Measurements from ENCODE around the gene FANCL.
"Not testable (repeated sequence)": the region's sequence is repeated elsewhere in the genome, so short reads cannot be mapped to it uniquely, and the experiment has no call there.

FANCL gene

DNA sequence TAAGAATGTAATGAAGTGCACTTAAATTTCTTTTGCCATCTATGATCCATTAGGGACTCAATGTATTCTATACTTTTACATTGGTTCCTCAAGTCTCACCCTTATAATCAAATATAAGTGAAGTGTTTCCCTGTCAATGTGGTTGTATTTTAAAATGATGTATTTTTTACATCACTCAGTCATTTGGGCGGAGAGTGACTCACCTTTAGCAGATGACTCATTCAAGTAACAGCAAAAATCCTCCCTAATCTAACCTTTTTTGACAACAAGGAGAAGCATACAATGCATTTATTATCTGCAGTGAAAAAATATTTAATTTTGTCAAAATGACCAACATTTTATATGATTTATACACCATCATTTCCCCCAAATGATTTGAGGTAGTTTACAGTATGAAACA lies 94.4 kb downstream of the FANCL start:
- TF ChIP-seq SPI1 (IDR thresholded peaks at IDR 0.05; ENCODE audit: low read depth, low read length) (no peak), POLR2AphosphoS5 (IDR thresholded peaks at IDR 0.05; ENCODE audit: low read depth, low read length) (no peak), PAX5 (IDR thresholded peaks at IDR 0.05; ENCODE audit: insufficient read depth, low read length, severe bottlenecking) (no peak), POLR2A (IDR thresholded peaks at IDR 0.05; ENCODE audit: low read depth, low read length) (no peak), POU2F2 (IDR thresholded peaks at IDR 0.05; ENCODE audit: low read depth, low read length) (no peak), TAF1 (IDR thresholded peaks at IDR 0.05; ENCODE audit: low read depth, low read length) (no peak)
- no peak for DNase-seq (ENCODE audit: insufficient read length, low spot score)
- no peak for FAIRE-seq

DNA sequence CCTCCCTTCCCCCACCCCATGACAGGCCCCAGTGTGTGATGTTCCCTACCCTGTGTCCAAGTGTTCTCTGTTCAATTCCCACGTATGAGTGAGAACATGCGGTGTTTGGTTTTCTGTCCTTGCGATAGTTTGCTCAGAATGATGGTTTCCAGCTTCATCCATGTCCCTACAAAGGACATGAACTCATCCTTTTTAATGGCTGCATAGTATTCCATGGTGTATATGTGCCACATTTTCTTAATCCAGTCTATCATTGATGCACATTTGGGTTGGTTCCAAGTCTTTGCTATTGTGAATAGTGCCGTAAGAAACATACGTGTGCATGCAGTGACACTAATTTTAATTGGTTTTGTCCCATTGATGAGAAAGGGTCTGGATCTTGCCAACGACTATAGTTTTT lies 95.4 kb downstream of the FANCL start:
- FAIRE-seq; DNase-seq (ENCODE audit: insufficient read length, low spot score): not testable (repeated sequence)

DNA sequence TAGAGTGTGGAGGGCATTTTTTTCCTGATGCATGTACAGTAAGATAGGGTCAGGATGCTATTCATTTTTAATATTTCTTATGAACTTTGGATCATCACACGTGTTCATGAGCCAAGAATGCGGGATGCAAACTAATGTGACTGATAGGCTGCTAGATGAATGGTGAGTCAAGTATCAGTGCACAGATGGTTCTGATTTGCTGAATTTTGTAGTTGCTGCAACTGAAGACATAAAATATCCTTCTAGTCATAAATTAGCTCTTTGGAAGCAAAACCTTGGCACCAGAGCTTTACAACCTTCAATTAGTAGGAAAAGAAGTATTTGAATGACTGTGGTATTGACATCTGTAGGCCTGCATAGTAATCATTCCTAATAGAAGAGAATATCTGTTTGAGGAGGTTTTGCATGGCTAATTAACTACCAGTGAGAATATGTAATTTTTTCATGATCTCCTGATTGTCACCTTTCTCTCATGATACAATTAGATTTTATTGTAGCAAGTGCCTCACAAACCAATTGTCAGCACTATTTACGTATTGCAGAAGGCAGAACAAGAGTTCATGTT lies 100.5 kb downstream of the FANCL start:
- FAIRE-seq: no peak
- DNase-seq (ENCODE audit: insufficient read length, low spot score): no peak
- TF ChIP-seq SPI1 (IDR thresholded peaks at IDR 0.05; ENCODE audit: low read depth, low read length) (no peak), PAX5 (IDR thresholded peaks at IDR 0.05; ENCODE audit: insufficient read depth, low read length, severe bottlenecking) (no peak)

DNA sequence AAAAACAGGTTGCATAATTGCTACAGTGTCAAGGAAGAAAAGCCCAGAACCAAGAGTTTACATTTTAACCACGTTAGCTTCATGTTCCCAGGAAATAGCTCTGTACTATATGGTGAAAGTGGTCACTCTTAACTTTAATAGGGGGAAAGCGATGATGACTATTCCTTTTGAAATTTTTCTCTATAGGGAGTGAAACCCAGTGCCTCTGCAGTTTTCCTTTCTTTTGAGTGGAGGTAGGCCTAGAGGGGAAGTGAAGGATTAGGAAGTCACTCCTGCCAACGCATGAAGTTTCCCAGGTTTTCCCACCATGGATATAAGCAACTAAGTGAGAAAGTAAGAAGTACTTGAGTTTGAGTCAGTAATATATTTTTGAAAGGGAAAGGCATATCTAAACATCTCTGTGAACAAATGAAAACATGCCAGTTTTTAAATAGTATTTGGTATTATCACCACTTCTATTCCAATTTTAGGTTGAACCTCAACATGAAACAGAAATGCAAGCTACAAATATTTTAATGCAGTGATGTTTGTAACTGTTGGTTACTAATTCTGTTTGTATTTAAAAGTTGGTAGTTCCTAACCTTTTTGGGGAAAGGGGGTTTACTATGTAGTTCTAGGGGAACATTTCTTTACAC lies 102.6 kb downstream of the FANCL start:
- DNase-seq (ENCODE audit: insufficient read length, low spot score) (no peak), FAIRE-seq (no peak)
- TF ChIP-seq POU2F2 (IDR thresholded peaks at IDR 0.05; ENCODE audit: low read depth, low read length): no peak
- TF ChIP-seq SPI1 (IDR thresholded peaks at IDR 0.05; ENCODE audit: low read depth, low read length): no peak

DNA sequence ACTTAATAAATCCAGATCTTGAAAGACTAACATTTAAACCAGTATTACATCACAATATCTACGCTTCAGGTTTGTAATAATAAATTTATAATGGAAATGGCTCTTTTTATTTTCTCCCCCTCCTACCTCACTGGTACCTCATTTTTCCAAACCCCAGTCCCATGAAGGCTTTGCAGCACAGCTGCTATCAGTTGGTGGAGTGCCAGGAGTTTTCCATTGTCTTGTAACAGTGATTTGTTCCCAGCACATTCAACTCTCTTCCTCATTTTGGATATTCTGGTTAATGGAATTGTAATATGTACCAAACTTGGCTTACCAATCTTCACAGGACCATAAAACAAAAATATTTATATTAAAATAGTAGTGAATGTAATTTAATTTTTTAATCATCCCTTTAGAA lies 103.3 kb downstream of the FANCL start:
- no peak for FAIRE-seq
- no peak for TF ChIP-seq POLR2AphosphoS5 (IDR thresholded peaks at IDR 0.05; ENCODE audit: low read depth, low read length)
- no peak for TF ChIP-seq POLR2A (IDR thresholded peaks at IDR 0.05; ENCODE audit: low read depth, low read length)
- no peak for TF ChIP-seq SPI1 (IDR thresholded peaks at IDR 0.05; ENCODE audit: low read depth, low read length)
- TF ChIP-seq TAF1 (IDR thresholded peaks at IDR 0.05; ENCODE audit: low read depth, low read length): no peak
- TF ChIP-seq PAX5 (IDR thresholded peaks at IDR 0.05; ENCODE audit: insufficient read depth, low read length, severe bottlenecking): no peak
- no peak for TF ChIP-seq POU2F2 (IDR thresholded peaks at IDR 0.05; ENCODE audit: low read depth, low read length)
- DNase-seq (ENCODE audit: insufficient read length, low spot score): no peak

DNA sequence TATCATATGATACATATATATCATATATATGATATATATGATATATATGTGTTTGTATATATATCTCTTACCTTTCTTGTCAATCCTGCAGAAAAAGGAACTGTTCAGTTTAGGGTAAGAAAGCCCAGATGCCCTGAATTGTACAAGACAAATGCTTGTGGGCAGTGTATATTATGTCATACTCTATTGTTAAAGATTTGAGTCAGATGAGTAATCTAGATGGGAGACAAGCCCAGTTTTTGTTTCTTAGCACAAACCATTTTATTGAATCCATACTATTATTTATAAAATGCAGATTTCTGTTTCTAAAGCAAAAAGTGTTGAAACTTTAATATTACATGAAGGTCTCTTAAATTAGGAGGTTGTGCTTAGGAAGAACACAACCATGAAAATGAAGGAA lies 103.9 kb downstream of the FANCL start:
- FAIRE-seq (no peak), DNase-seq (ENCODE audit: insufficient read length, low spot score) (no peak)
- no peak for TF ChIP-seq POLR2A (IDR thresholded peaks at IDR 0.05; ENCODE audit: low read depth, low read length)
- TF ChIP-seq SPI1 (IDR thresholded peaks at IDR 0.05; ENCODE audit: low read depth, low read length): 0 out of 2 replicates have a peak, but pooled peaks have one; percentile 25

DNA sequence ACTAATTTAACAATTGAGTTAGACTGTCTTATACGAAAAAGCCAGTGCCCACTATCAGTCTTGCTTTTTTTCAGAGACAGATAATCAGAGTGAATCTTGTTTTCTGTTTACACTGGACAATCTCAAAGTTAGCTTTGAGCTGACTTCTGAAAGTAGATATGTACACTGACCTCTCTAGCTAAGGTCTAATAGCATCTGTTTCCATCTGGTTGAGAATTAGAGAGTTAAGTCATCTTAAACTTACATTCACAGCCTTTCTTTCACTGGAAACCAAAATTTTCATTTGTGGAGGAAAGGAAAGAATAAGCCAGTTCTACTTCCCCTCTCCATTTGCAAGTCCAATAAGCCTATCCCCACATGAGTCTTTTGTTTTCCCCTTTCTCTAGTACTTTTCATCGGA lies 105.3 kb downstream of the FANCL start:
- DNase-seq (ENCODE audit: insufficient read length, low spot score) (no peak), FAIRE-seq (no peak)
- TF ChIP-seq PAX5 (IDR thresholded peaks at IDR 0.05; ENCODE audit: insufficient read depth, low read length, severe bottlenecking) (no peak), SPI1 (IDR thresholded peaks at IDR 0.05; ENCODE audit: low read depth, low read length) (no peak), POLR2AphosphoS5 (IDR thresholded peaks at IDR 0.05; ENCODE audit: low read depth, low read length) (no peak), POU2F2 (IDR thresholded peaks at IDR 0.05; ENCODE audit: low read depth, low read length) (no peak), POLR2A (IDR thresholded peaks at IDR 0.05; ENCODE audit: low read depth, low read length) (no peak), TAF1 (IDR thresholded peaks at IDR 0.05; ENCODE audit: low read depth, low read length) (no peak)

DNA sequence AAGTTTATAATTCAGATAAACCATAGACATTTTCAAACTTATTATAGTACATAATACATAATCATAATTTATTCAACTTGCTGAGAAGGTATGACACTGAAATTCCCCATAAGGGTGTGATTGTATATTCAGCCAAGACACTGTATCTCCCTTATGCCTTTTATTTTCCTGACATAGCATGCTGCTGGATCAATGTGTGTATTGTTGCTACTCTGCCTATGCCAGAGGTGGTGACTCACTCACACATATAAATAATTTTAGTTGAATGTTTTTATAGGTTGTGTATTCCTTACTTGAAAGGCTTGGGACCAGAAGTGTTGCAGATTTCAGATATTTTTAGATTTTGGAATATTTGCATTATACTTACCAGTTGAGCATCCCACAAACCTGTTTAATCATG lies 107.7 kb downstream of the FANCL start:
- TF ChIP-seq POLR2AphosphoS5 (IDR thresholded peaks at IDR 0.05; ENCODE audit: low read depth, low read length) (no peak), TAF1 (IDR thresholded peaks at IDR 0.05; ENCODE audit: low read depth, low read length) (no peak), SPI1 (IDR thresholded peaks at IDR 0.05; ENCODE audit: low read depth, low read length) (no peak), PAX5 (IDR thresholded peaks at IDR 0.05; ENCODE audit: insufficient read depth, low read length, severe bottlenecking) (no peak), POU2F2 (IDR thresholded peaks at IDR 0.05; ENCODE audit: low read depth, low read length) (no peak), POLR2A (IDR thresholded peaks at IDR 0.05; ENCODE audit: low read depth, low read length) (no peak)
- FAIRE-seq (no peak), DNase-seq (ENCODE audit: insufficient read length, low spot score) (no peak)

DNA sequence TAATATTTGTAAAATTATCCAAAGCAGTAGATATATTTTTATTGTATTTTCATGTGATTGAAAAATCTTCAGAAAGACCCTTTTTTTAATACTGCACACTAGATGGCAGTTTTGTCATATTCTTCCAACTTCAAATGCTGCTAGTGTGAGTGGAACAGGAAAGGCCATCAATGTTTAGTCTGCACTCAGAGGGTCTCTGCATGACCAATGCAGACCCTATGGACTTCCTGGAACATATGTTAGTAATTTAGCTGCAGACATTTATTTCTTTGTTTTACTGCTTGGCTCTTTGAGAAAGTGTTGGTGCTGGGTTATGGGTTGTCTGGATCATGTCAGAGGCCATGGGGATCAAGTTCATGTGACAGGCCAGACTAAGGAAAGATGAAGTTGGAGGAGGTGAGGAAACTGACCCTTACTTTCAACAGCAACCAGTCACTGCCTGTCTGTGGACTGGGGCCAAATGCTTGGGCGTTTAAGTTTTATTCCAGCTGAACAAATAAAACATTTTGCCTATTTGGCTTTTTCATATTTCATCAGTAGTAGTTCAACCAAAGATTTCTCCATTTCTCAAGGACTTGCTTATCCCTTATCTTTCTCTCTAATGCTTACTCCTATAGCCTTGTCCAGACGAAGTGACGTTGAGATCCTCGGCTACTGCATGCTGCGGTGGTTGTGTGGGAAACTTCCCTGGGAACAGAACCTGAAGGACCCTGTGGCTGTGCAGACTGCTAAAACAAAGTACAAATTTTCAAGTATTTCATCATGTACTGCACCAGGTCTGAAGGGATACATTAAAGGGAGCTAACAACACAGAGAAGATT lies 109.7 kb downstream of the FANCL start:
- DNase-seq (ENCODE audit: insufficient read length, low spot score): no peak
- TF ChIP-seq SPI1 (IDR thresholded peaks at IDR 0.05; ENCODE audit: low read depth, low read length): no peak
- TF ChIP-seq POLR2AphosphoS5 (IDR thresholded peaks at IDR 0.05; ENCODE audit: low read depth, low read length): no peak
- TF ChIP-seq POLR2A (IDR thresholded peaks at IDR 0.05; ENCODE audit: low read depth, low read length): no peak
- TF ChIP-seq PAX5 (IDR thresholded peaks at IDR 0.05; ENCODE audit: insufficient read depth, low read length, severe bottlenecking): no peak
- no peak for TF ChIP-seq POU2F2 (IDR thresholded peaks at IDR 0.05; ENCODE audit: low read depth, low read length)
- TF ChIP-seq TAF1 (IDR thresholded peaks at IDR 0.05; ENCODE audit: low read depth, low read length): no peak
- FAIRE-seq: no peak

DNA sequence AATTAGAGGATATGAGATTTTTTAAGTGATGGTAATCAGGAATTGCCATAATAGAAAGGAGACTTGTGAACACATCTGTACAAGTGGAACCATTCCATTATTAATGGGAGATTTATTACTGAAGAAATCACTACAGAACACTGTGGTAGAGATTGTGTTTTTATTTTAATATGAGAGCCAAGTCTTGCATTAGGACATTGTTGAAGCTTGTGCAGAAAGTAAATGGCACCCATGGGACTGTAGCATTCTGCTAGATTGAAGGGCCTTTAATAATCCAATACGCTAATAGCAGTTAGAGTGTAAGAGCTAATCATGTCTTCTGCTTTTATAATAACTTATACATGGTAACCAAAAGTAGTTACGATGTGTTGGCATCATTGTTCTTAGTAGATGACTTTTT lies 110.9 kb downstream of the FANCL start:
- no peak for FAIRE-seq
- TF ChIP-seq POLR2AphosphoS5 (IDR thresholded peaks at IDR 0.05; ENCODE audit: low read depth, low read length) (no peak), TAF1 (IDR thresholded peaks at IDR 0.05; ENCODE audit: low read depth, low read length) (no peak), PAX5 (IDR thresholded peaks at IDR 0.05; ENCODE audit: insufficient read depth, low read length, severe bottlenecking) (no peak), POLR2A (IDR thresholded peaks at IDR 0.05; ENCODE audit: low read depth, low read length) (no peak), SPI1 (IDR thresholded peaks at IDR 0.05; ENCODE audit: low read depth, low read length) (no peak), POU2F2 (IDR thresholded peaks at IDR 0.05; ENCODE audit: low read depth, low read length) (no peak)

More for the DNA sequence above, 110.9 kb downstream of the FANCL start:
- DNase-seq (ENCODE audit: insufficient read length, low spot score): no peak

All from GM12891 (cell line).